CD4-positive, alpha-beta T cell treated with Interleukin-1 beta for 1 hour (primary cell): ENCODE results near the gene HSFX2.
"Not testable (repeated sequence)": the region's sequence is repeated elsewhere in the genome, so short reads cannot be mapped to it uniquely, and the experiment has no call there.

ENCODE experiments used
- DNase-seq, 2 donors: peaks; one replicate each; pipeline ENCODE4 v3.0.0-alpha.2; 2020 to 2022

HSFX2 gene

DNA sequence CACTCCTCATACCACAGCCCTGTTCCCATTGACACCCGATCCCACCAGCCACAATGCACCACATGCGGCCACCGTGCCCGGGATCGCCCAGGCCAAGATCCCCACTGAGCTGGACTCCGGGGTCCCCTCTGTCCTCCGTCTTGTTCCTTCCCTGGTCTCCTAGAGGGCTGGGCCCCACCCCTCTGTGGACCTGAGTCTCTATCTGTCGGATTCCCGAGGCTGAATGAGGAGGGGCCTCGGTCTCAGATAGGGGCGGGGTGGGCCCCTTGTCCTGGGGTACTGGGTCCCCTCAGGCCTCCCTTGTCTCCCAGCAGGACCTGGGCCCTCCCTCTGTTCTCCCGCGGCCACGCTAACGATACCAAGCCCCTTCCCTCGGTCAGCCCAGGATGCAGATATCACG is 9.5 kb downstream of the HSFX2 start:
- DNase-seq, result not testable (repeated sequence)

DNA sequence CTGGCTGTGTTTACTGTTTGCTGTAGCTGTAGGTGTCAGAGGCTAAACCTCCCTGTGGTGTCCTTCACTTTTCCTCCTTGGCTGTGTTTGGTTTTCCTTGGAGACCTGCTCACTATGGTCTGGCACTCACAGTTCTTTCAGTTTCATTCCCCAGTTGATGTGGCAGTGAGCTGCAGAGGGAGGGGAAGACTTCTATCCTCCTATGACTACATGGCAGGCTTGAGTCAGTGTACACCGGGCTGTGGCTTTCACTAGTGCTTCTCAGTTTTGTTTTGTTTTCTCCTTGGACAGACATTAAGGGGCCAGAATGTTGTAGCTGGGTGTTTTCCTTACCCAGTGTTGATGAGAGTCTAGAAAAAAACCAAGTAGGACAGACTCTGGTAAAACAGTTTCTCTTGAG is 21.7 kb downstream of the HSFX2 start:
- DNase-seq, result not testable (repeated sequence)

DNA sequence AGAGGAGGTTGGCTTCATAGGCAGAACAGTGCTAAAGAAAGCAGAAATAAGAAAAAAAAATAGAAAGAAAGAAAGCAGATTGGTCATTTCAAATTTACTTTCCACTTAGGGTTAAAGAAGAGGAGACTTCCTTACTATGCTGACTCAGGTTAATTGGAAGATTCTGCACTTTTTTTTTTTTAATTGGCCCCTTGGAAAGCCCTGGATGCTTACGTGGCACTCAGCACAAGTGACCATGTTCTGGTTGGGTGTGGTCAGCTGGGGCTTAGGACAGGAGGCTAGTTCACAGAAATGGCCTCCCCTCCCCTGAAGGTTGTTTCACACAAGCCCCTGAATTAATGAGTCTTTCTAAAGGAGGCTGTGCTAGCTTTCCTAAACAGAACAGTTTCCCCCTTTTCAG is 22.4 kb downstream of the HSFX2 start:
- DNase-seq, result no peak

DNA sequence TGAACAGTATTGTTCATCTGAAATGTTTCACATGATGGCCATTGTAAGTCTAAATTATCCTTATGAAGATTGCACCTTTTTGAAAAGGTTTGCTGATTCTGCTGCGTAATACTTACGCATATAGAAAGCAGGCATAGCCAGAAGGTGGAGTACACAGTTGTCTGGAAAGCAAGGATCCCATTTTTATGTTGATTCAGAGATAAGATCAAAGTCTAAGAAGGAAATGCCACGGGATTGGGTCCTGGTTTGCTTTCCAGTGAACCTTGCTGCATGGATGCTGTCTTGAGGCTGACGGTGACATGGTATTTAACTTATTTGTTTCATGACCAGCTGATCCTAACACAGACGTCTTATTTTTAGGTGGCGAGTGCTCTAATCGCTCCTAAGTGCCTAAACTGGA is 23.3 kb downstream of the HSFX2 start:
- no peak for DNase-seq

DNA sequence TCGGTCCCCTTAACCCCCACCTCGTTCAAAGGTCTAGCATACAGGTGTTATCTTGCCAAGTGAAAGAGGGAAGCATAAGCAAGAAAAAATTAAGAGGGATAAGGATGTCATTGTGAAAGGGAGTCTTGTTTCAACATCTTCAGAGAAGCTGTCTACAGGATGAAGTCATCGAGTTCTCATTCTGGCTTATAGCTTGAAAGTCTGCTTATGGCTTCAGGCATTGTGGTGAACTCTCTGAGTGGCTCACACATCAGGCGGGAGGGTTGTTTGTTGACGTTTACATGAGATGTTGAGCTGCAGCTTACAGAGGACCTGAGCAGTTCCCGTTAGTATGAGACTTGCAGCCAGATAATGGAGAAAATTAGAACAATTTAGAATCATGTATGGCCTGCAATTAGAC is 24.4 kb downstream of the HSFX2 start:
- DNase-seq, result no peak

DNA sequence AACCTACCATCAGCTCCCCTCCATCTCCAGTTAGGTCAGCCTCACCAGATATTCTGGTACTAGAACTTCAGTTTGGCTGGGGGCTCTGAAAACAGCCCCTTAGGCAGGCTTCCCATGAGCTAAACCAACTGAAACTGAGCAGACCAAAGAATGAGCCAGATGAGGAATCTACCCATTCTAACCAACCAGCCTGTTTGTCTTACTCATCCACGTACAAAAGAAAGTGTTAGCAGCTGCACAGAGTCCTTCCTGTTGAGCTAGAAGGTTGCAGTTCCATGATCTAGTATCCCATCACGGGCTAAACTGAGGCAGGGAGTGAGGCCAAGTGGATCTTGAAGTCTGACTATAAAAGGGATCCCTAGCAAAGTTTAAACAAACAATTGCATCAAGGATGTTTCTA is 25.3 kb downstream of the HSFX2 start:
- DNase-seq, result no peak

DNA sequence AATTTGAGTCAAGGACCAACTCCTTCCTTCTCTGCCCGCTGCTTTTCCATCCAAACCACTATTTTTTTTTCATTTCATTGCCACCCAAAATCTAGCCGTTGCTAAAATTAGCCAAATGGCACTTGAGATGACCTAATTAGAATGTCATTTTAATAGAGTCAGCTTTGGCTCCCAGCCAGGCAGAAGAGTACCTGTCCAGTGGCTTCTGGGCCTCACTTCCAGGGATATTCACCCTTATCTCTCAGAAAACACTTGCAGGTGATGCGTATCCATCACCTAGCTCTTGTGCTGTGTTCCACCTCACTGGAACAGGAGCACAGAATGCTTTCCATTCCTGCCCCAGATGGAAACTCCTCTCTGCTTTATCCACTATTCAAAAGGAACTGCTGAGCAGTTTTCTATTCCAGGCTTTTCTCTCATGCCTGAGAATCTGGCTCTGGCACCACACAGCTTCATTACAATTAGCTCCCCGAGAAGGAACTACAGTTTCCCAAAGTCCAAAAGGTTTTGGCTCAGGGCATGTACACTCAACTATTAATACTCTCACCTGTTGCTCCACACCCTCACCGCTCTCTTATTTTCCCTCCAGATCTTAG is 26.3 kb downstream of the HSFX2 start:
- no peak for DNase-seq

DNA sequence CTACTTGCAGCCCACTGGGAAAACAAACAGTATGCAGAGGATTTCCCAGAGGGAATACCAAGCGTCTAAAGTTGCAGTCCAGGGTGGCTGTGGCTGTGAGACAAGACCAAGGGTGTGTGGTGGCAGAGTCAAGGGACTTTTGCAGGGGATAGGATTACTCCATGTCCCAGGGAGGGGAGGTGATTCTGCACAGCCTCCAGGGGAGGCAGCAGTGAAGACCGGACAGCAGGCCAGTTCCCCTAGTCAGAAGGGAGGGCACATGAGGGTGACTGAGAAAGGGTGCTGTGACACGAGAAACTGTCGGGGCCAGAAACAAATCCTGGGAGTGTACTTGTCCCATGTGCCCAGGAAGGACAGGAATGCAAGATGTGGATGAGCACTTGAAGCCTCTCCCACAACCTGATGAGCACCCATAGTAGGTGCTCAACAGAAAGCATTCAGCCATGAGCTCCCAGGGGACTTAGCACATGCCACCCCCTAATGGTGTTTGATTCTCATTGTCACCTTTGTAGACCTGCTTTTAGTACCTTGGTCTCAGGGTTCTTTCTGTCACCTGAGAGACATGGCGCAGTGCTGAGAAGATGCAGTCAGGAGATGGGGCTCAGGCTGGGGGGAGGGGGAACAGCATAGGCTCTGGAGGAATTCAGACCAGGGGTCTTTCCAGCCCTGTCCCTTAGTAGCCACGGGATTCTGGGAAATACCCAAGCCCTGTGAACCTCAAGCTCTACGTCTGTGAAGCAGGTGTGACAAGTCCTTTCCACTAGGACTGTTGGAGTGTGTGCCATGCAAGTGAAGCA is 27.3 kb downstream of the HSFX2 start:
- no peak for DNase-seq

DNA sequence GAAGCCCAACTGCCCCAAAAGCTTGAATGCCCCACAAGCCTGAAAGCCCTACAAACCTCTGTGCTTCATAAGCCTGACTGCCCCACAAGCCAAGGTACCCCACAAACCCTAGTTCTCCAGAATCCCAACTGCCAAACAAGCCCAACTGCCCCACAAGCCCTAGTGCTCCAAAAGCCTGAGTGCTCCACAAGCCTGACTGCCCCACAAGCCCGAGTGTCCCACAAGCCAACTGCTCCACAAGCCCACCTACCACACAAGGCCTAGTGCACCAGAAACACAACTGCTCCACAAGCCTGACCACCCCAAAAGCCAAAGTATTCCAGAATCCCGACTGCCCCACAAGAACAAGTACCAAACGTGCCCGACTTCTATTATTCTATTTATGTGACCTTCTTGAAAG is 31.8 kb downstream of the HSFX2 start:
- no peak for DNase-seq

DNA sequence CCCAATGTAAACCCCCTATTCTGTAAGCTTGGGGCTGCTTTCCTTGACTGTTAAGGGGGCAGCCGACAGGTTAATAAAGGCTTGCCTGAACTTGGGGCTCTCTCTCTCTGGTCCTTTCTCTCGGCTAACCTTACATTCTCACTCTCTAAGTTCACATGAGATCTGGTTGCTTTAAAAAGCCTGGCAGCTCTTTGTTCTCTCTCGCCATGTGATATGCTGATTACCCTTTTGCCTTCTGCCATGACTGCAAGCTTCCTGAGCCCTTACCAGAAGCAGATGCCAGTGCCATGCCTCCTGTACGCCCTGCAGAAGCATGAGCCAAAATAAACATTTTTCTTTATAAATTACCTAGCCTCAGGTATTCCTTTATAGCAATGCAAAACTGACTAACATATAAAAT is 39.9 kb downstream of the HSFX2 start:
- not testable (repeated sequence) for DNase-seq

DNA sequence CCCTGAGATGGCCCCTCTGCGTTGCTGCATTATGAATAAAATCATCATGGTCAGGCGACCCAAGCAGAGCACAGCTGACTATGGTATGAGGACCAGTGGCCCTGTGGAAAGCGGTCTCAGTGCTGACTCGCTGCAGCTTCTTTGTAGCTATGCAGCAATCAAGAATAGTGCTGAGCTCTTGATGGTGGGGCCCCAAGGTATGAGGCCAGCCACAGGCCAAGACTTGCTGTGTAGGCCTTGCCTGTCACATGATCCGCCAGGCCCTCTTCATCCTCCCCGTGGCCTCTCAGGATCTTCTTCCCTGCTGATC is 43.2 kb downstream of the HSFX2 start:
- DNase-seq, result not testable (repeated sequence)

DNA sequence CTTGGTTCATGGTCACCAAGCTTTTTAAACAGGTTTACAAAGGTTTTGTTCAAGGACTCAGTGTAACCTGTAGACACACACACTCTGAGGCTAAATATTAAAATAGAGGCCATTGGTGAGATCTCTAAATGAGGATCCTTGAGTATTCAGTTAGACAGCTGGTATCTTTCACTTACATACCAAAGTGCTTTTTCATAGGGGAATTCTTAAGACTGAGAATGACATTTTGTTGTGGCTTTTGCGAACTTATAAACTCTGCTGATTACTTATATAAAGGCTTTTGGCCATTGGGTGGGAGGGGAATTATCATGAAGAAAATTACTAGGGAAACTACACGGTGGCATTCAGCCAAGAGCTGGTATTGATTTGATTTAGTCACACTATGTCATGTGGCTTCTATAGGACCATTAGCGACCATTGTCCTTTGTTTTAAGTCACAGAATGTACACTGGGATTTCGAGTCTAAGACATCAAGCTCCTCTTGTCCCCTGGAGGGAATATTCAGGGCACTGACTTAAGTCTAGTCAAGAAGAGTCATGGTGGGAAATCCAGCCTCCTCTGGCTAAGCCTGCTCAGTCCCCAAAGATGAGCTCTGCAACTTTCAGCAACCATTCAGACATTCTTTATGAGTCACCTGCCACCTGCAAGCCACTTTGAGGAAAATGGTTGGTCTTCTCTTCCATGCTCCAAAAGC is 43.7 kb downstream of the HSFX2 start:
- DNase-seq, result not testable (repeated sequence)

DNA sequence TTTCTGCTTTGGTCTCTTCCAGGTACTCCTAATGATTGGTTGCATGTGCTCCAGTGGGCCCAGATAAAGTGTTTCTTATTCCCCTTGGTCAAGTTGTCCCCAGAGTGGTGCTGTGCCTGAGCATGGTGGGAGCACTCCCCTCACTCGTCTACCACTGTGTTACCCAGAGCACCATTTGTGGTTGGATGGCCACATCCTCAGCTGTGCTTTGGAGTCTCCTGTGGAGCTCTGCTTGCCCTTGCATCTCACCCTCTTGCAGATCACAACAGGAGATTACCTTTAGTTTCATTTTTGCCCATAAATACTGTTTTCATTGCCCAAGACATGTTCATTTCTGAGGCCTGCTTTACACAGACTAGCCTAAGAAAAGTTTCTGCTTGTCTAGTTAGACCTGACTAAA is 44.7 kb downstream of the HSFX2 start:
- not testable (repeated sequence) for DNase-seq

DNA sequence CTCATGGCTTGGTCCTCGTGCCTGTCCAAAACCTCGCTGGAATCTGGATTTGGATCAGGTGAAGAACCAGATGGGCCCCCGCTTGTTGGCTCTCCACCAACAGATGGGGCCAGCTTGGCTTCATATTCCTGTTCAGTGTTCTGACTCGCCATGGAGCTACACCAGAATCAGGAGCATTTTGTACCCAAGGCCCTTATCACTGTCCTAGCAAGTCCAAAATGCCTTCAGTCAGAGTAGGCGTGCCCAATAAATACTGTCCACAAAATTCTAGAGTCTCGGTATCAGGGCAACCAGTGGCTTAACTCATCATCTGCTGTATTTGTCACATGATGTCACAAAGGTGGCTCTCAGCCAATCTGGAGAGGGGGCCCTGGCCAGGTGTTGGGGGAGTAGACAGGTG is 45.4 kb downstream of the HSFX2 start, which contains the start of gene HSFX3:
Gene HSFX3 (minus strand): TSS at position 224 of the 400 bp plus-strand sequence. CDS start 72 bp downstream, at position 152.
- not testable (repeated sequence) for DNase-seq

DNA sequence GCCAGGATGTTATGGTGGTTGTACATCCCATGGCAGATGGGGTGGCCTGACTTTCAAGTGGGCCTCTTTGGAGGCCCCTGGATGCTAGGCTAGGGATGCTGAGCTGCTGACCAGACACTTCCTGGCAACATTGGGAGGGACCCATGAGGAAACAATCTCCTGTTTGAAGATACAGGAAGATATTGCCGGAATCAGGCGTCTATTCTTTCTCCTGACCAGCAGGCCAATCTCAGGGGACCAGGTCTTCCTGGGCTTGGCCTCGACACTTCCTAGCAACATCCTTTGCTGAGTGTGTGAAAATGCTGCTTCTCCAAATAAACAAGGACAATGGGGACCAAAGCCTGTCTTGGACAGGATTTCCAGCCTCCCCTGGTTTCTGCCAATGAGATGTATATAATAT is 47.3 kb downstream of the HSFX2 start:
- DNase-seq, result not testable (repeated sequence)

DNA sequence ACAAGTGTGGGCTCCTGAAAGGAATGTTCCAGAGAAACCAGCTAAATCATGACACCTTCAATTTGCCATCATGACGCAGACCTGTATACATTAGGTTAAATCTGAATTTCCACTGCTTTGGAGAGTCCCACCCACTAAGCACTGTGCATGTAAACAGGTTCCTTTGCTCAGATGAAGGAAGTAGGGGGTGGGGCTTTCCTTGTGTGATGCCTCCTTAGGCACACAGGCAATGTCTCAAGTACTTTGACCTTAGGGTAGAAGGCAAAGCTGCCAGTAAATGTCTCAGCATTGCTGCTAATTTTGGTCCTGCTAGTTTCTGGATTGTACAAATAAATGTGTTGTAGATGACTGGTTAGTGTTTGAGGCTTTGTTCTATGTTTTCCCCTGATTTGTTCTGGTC is 48.2 kb downstream of the HSFX2 start:
- not testable (repeated sequence) for DNase-seq

DNA sequence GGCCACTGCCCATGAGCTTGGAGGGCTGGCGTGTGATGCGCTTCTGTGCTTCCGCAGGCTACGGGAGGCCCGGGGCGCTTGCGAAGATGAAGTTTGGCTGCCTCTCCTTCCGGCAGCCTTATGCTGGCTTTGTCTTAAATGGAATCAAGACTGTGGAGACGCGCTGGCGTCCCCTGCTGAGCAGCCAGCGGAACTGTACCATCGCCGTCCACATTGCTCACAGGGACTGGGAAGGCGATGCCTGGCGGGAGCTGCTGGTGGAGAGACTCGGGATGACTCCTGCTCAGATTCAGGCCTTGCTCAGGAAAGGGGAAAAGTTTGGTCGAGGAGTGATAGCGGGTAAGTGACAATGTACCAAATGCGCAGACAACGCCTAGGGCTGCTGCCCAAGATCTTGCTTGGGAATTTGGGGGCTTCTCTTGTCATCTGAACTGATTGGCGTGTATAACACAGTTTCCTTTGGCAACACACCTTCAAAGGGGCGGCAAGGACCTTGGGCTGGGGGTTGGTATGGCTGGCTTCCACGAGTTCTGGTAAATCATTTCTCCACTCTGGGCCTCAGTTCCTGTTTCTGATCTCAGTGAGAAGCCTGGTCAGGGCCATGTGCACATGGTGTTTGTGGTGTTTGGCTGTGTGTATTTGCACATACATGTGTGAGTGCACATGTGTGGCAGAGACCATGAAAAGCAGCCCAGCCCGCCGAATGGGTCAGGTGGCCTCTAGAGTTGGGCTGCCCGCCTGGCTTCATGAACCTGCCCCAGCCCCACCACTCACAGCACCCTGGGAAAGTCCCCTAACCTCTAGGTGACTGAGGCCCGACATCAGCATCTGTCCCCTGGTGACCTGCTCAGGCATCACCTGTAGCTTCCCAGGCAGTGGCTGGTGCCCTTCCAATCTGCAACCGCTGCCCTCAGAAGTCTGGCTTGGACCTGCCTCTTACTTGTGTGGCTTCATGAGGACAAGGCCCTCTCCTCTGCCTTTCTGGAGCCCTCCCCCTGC is 49.3 kb downstream of the HSFX2 start:
- DNase-seq, result not testable (repeated sequence)
